HG03575 (cell line): Measurements from ENCODE around the gene APRT.
"Not testable (repeated sequence)": the region's sequence is repeated elsewhere in the genome, so short reads cannot be mapped to it uniquely, and the experiment has no call there.

Experiments used
- ATAC-seq: cut with Tn5 transposase; IDR thresholded peaks from one replicate; pipeline ENCODE4 v1.9.1; 2021; ENCODE audit not compliant: unreplicated experiment, insufficient number of reproducible peaks, low FRiP score; ENCODE audit errors: extremely low read depth

APRT gene

DNA sequence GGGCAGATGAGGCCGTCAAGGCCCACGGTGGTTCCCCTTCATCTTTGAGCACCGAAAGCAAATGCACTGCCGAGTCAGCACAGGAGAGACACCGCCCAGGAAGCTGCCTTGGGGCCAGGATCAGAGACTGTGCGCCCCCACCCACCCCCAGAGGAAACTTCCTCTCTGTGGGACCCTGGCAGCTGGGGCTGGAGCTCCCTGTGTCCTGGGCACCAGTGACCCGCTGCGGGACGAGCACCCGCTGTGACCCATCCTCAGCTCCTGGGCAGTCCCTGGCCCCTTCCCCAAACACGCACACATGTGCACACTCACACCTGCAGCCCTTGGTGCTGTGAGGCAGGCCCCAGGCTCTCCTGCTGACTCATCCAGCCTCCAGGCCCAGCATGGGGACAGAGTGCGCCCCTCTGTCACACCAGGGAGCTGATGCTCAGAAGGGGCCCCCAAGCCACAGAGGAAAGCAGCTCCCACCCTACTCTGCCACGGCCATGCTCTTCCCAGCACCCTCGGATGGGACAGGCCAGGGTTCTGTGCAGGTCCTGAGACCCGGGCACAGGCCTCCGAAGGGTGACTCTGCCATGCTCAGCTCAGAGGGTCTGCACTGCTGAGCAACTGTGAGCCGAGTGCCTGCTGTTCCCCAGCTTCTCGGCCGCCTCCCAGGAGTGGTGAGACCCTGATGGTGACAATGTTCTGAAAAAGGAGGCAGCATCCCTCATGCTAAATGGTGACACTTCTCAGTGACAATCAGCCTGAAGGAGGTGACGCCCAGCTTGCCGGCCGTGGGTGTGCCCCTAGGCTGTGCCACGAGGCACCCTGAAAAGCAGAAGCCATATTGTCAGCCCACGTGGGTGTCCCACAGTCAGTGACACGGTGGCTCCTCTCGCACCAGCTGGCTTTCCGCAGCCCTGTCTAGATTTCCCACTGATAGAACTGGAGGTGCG lies 30.3 kb downstream of the APRT start:
- no peak for ATAC-seq

DNA sequence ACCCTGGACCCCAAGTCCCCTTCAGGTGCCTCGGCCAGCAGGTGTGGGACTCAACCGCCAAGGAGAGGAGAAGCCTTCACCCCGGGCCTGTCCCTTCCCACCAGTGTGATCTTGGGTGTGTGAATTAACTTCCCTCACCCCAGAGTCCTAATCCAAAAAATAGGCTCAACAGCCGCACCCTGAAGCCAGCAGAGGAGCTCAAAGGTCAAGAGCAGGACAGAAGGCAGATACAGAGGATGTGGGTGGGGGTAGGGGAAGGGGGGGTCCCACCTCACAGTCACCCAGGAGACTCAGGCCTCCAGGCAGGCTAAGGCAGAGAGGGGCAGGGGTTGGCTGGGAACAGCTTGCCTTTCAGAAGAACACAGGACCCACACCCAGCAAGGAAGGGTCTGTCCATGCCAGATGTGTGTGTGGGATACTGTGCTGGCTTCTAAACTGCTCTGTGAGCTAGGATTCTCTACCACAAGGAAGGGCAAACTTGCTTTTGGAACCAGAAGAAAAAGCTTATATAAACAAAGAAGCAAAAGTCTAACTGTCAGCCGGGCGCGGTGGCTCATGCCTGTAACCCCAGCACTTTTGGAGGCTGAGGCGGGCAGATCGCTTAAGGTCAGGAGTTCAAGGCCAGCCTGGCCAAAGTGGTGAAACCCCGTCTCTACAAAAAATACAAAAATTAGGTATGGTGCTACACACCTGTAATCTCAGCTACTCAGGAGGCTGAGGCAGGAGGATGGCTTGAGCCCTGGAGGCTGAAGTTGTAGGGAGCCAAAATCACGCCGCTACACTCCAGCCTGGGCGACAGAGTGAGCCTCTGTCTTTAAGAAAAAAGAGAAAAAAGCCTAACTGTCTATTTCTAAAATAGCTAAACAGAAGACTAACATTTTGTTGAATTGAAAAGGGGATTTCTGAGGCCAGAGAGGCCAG lies 31.3 kb downstream of the APRT start:
- no peak for ATAC-seq

DNA sequence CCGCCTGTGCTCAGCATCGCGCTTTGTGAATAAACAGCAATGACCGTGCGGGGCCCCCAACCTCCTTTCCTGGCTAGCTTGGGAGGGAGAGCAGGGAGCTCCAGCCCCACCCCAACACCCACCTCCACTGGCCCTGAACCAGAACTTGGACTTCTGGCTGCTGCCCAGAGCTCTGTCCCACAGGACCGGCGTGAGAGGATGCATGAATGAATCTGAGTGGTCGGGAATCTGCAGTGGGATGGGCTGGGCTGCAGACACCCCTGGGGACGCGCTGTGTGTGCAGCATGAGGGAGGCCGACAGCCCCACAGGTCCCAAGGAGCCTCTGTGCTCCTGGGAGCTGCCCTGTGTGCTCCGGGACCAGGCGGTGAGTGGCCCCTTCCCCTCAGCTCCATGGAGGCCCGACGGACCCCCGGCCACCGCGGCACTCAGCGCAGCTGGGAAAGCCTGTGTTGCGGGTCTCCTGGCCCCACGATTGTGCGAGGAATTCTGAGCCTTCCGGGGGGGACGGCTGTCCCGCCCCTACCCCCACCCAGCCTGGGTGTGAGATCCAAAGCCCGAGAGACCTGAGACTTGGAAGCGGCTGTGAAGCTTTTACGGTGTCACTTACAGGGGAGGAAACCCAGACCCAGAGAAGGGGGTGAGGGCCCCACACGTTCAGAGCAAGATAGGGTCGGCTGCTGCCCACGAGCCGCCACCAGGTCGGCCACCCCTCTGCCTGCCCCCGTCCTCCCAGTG lies 32.2 kb downstream of the APRT start:
- ATAC-seq = no peak

DNA sequence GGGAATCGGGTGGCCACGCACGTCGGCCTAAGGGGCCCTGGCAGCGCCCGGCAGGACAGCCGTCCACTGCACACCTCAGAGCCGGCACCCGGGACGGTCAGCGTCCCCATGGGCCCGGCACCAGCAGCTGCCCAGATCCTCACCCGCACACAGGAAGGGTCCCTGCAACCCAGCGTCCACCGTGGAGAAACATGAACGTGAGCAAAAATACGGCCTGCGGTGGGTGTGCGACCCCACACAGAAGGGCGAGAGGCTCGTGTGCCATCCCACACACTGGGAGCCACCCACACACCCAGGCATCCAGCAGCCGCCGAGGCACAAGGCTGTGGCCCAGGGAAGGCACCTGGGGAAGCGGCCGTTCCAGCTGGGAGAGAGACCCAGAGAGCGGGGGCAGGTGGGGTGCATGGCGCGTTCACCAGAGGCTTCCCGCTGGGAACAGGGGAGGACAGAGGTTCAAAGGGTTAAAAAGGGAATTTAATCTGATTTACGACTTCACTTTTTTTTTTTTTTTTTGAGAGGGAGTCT lies 33.1 kb downstream of the APRT start:
- ATAC-seq = no peak

DNA sequence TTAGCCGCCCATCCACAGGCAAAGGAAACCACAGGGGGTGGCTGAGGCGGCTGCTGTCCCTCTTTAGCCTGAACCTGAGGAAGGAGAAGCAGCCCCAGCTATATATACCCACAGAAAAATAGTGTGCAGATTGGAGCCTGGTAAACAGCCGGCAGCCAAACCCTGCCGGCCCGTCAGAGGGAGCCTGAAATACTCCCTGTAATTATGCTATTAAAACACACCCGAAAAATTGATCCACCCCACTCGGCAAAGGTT lies 33.5 kb downstream of the APRT start:
- ATAC-seq = no peak

DNA sequence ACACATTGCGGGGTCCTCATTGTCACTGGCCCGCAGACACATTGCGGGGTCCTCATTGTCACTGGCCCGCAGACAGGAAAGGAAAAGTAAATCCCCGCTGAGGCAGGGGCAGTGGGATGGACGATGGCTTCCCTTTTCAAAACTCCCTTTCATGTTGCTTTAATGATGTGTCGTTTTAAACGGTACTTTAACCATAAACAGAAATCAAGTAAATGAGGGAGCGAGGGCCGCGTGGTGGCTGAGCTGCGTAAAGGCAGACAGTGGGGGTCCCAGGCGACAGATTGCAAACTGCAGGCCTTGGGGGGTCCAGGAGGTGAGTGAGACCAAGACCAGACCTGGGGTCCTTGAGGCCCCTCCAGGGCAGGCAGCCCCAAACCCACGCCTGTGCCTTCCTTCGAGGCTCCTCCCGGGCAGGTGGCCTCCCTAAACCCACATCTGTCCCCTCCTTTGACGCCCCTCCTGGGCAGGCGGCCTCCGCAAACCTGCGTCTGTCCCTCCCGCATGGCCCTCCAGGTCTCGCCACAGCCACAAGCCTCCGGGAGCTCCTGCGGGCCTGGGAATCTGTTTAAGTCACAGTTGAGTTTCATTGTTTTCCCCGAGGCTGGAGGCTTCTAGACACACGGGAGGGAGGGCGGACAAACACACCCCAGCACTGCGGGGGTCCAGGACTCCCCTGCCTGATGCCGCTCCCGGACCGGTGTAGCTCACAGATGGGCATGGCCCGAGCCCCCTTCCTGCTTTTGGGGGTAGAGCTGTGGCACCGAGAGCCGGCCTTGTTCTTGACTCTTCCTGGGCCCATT lies 34.1 kb downstream of the APRT start:
- ATAC-seq = no peak

DNA sequence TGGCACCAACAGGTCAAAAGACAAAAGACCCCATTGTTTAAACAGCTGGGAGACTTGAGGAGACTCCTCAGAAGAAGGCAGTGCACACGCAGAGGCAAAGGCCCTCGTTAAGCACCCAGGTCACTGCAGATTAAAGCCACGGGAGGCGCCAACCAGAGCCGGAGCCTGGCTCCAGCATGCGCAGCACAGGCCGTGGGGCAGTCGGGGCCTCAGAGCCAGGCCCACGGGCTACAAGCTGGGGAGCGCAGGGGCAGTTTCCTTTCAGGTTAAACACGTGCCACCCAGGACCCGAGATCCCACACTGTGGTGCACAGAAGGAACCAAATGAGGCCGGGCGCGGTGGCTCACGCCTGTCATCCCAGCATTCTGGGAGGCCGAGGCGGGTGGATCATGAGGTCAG lies 35.9 kb downstream of the APRT start:
- ATAC-seq = no peak

DNA sequence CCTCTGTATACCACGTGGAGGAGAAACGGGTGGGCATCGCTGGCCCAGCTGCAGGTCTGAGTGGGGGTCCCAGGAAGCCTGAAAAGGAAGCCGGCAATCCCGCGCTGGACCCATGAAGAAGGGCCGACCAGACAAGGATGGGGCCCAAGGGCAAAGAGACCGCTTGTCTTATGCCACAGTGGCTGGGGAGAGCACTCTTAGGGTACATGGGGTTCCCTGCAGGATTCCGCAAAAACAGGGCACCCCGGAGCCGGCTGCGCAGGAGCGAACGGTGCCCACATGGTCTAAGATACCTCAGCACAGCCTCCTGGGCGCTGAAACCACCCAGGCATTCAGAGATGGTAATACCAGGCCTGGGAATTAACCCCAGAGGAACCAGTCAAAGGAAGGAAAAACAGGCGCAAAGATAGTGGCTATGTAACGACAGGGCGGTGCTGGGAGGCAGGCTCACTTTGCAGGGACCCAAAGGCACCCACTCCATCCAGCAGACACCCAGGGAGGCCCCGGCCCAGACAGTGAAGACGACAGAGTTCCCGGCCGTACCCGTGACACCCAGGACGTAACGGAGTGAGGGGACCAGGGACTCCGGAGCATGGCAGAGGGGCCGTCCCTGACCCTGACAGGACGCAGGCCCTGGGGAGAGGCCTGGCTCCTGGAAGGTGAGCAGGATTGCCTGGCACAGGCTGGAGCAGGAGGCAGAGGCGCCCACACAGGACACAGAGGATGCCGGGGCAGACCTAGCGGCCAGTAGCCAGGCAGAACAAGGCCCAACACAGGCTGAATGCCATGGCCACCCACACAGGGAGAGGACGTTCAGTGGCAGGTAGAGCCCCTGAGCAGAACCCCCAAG lies 37.0 kb downstream of the APRT start:
- ATAC-seq = no peak

DNA sequence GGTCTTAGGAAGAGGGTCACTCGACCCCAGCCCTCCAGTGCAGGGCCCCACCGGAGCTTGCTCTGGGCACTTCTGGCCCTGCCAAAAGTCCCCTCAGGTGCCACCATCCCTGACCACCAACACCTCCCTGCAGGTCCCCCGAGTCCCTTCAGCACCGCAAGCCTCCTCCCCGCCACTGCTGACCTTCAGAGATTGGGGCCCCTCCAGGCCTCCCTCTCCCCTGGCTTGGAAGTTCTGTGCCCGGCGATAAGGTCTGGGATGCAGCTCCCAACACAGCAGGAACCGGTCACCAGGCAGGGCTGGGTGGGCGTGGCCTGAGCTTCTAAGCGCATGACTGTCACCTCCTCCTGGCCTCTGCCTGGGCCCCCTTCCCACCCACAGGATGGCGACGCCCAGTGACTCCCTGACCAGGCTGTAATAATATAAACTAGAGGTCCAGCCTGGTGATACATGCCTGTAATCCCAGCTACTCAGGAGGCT lies 37.9 kb downstream of the APRT start:
- no peak for ATAC-seq

DNA sequence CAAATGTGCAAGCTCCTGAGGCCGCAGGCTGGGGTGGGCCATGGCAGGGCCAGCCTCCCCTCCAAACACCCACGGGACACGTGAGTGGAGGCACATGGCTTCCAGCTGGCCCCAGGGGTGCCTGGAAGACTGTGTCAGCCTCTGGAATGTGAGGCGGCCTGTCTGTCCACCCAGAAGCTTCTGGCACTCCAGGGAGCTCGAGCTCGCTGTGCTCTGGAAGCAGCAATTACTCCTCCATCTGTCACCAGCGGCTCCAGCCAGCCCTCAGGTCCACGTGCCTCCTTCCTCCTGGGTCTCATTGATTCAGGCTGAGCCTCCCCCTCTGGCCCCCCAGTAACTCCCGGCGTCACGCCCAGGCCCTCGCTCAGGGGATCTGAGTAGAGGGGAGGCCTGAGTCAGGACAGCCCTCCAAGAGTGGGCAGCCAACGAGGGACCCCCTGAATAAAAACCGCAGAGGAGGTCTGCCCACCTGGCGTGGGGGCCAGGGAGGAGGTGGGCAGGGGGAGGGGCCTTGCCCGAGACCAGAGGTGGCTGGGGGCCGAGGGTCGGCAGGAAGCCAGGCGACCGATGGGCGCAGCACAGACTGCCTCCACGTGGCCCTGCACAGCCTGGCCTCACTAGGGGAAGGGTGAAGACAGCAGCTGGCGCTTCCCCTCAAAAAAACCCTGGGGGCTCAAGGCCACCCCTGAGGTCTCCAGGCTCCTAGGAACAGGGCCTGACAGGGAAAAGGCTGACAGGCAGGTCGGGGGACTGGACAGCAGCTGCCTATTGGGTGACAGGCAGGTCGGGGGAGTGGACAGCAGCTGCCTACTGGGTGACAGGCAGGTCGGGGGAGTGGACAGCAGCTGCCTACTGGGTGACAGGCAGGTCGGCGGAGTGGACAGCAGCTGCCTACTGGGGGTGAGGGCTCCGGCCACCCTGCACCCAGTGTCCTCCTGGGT lies 38.6 kb downstream of the APRT start:
- ATAC-seq = no peak

DNA sequence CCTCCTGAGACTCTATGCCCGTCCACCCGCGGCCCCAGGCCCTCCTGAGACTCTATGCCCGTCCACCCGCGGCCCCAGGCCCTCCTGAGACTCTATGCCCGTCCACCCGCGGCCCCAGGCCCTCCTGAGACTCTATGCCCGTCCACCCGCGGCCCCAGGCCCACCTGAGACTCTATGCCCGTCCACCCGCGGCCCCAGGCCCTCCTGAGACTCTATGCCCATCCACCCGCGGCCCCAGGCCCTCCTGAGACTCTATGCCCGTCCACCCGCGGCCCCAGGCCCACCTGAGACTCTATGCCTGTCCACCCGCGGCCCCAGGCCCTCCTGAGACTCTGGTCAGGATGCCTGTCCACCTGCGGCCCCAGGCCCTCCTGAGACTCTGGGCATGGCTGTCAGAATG lies 39.9 kb downstream of the APRT start:
- not testable (repeated sequence) for ATAC-seq

DNA sequence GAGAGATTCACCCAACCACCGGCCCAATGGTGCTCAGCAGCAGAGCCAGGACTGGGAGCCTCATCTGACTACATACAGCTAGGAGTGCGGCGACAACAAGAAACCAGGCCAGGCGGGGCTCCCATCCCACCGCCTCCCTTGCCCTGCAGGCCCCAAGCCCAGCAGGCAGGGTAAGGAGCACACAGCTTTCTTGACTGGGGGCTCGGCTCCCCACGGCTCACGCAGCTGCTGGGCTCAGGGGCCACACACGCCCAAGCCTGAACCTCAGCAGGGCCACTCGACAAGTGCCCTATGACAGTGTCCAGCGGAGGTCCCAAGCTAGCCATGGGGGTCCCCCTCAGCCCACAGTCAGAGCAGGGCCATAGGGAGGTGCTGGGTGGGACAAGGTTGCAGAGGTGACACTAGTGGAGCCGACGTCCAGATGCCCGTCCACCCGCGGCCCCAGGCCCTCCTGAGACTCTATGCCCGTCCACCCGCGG lies 40.4 kb downstream of the APRT start:
- ATAC-seq = no peak

DNA sequence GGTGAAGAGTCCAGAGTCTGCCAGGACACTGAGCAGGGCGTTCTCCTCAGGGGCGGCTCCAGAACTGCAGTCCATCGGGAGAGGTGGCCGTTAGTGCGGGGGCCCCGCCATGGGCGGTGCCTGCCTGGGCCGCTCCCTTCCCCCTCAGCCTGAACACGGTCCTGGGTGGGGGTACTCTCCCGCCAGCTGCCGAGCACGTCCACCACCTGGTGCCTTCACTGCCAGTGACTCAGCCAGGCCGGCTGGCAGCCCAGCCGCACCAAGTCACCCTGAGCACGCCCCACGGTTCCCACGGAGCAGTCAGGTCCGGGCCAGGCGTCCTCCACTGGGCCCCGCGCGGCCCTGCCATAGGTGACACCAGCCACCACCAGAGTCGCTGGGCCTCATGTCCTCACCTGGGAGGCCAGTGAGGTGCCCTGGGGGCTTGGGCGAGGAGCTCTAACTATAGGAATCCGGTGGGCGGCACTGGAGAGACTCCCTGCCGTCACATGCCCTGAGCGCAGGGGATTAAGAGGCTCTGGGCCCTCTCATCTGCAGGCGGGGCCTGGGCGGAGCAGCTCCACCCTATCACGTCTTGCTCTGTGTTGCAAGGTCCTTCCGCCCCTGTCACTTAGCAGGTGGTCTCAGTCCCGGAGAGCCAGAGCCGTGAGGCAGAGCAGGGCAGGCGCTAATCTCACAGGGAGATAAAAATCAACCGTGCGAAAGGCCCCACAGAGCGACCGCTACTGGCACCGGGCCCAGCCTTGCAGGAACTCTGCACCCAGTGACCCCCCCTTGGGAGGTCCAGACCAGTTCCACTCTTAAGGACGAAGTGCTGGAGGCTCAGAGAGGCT lies 41.1 kb downstream of the APRT start:
- no peak for ATAC-seq

DNA sequence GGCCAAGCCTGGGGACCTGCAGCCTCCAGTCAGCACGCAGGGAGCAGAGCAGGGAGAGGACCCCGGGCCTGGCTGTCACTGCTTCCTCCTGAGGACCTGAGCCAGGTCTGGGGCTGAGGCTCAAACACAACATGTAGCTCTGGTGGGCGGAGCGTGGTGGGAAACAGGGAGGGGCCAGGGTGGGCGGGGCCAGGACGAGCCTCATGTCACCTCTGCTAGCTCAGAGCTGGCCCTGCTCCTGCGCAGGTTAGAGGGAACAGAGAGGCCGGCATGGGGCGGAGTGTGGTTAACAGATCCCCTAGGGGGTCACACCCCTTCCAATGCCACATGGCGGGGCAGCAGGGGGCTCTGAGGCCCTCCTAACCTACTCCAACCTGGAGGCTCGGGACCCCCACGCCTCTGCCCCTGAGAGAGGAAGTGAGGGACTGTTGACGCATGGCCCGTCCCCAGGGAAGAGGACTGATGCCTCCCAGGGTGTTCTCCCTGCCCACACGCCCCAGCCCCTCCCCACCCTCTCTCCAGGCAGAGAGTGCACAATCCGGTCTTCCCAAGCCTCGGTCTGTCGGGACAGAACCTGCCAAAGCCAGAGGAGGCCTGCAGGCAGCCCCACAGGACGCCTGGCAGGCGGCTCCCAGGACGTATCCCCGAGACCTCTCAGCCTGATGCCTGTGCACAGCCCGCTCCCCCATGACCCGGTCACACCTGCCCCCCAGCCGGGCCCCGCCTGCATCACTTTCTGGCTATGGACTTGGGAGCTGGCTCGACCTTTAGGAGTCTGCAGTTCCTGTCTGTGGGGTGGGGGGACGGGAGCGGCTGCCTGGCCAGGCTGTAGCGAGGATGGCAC lies 41.9 kb downstream of the APRT start:
- no peak for ATAC-seq
